ENCODE measurements around the gene VEGFC. TPM values are rescaled to one million over a fixed set of nuclear protein-coding genes. Genes with fewer than 3 reads are reported as not detected.

VEGFC gene
- total and polyA plus RNA-seq, 12 donors = 5.4 to 14.4 (median 8.7) TPM

DNA sequence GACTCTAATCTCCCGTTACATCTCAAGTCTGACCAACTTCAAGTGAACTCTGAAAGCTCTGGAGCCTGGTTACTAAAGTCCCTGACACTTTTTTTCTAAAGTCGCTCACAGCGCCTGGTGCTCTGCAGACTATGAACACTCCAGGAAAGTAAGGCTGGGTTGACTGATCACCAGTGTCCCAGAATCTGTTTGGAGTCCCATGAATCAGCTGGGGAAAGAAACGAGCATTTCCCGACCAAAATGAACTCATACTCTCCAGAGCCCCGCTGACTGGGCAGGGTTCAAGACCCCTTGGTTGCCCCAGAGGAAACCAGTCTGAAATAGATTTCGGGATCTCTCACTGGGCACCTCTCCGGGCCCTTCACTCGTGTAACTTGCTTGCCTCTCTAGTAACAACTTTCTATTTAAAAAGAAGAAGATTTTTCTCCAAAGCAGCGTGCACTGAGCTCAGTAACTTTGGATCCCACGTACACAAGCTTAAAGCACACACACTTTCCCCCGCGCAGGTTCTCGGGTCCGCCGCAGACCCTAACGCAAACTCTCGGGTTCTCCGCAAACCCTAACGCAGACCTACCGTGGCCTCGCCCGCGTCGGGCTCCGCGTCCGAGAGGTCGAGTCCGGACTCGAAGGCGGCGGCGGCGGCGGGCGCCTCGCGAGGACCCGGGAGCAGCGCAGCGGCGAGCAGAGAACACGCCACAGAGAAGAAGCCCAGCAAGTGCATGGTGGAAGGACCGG is 964 bp downstream of the VEGFC start:
- peaks cover 0 to 9% (median 0%) of the 10 kb centered on the region in 9 donors for H3K4me1 ChIP-seq
- intact Hi-C loops (cut with DNase I) = loop anchor here in 9 of 10 donors (2.0 to 10.0 kb wide), 10 partner anchors 224 to 414 kb away; no protein-coding TSS in a partner anchor

GRCh38 chr4:176790398-176790797 is 2.3 kb downstream of the VEGFC start:
- ATAC-seq (no peak), DNase-seq (no peak)
- intact Hi-C loops (cut with DNase I) = loop anchor here in 9 of 10 donors (2.0 to 10.0 kb wide), 9 partner anchors 223 to 413 kb away; no protein-coding TSS in a partner anchor
- Histone ChIP-seq H3K27me3 (peaks cover 0 to 49% (median 0%) of the 10 kb centered on the region in 7 donors), H3K9me3 (no peaks in the 10 kb centered on the region), H3K4me1 (peaks cover 0 to 9% (median 0%) of the 10 kb centered on the region in 9 donors), H3K27ac (peak overlapping the region in 5 of 10 donors; percentile 83 to 89 (median 87)), H3K4me3 (peak overlapping the region in 9 of 10 donors; percentile 63 to 80 (median 76)), H3K36me3 (no peaks in the 10 kb centered on the region)
- 79 to 90% methylated on average over 4 of the region's 4 CpGs for WGBS, 2 donors
- no peak for TF ChIP-seq CTCF (IDR thresholded peaks at IDR 0.05)

More for the DNA sequence above, 964 bp downstream of the VEGFC start:
- peak; percentile 6 to 16 for DNase-seq
- WGBS, 2 donors = 1 to 2% methylated on average over 41 to 45 of the region's 45 CpGs
- Histone ChIP-seq H3K27me3 (peaks cover 0 to 49% (median 0%) of the 10 kb centered on the region in 7 donors), H3K4me3 (peak overlapping the region; percentile 58 to 80 (median 76)), H3K9me3 (no peaks in the 10 kb centered on the region), H3K27ac (peak overlapping the region; percentile 60 to 89 (median 84)), H3K36me3 (no peaks in the 10 kb centered on the region)
- no peak for TF ChIP-seq CTCF (IDR thresholded peaks at IDR 0.05)
- ATAC-seq = peak in 6 of 8 donors; percentile 3 to 51 (median 18)

DNA sequence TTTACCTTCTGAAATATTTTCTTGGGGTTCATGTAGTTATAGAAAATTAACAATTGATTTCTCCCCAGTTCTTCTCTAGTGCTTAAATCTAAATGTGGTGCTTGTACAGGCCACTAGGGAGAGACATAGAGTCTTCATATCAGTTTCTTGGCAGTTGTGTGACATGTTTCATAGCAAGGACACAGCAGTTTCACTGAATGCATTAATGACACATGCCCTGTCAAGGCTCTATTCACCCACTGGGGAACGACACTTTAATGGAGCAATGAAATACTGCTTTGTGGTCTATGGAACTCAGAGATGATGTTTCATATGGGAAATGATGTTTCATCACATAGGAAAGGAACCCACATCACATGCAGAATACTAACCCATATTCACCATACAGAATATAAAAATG is 2.8 kb downstream of the VEGFC start:
- Histone ChIP-seq H3K27ac (peak overlapping the region in 5 of 10 donors; percentile 83 to 89 (median 87)), H3K9me3 (no peaks in the 10 kb centered on the region), H3K27me3 (peaks cover 0 to 49% (median 0%) of the 10 kb centered on the region in 7 donors), H3K36me3 (no peaks in the 10 kb centered on the region), H3K4me3 (peak overlapping the region in 8 of 10 donors; percentile 63 to 80 (median 76)), H3K4me1 (peaks cover 0 to 9% (median 0%) of the 10 kb centered on the region in 9 donors)
- WGBS, 2 donors = 3 to 7% methylated on average over 1 of the region's 1 CpG
- intact Hi-C loops (cut with DNase I) = loop anchor here in 9 of 10 donors (2.0 to 10.0 kb wide), 10 partner anchors 65 to 413 kb away; no protein-coding TSS in a partner anchor
- DNase-seq (peak in 1 of 2 donors; percentile 13), ATAC-seq (peak in 5 of 8 donors; percentile 27 to 53 (median 47))
- peak; percentile 30 to 77 (median 66) for TF ChIP-seq CTCF (IDR thresholded peaks at IDR 0.05)

DNA sequence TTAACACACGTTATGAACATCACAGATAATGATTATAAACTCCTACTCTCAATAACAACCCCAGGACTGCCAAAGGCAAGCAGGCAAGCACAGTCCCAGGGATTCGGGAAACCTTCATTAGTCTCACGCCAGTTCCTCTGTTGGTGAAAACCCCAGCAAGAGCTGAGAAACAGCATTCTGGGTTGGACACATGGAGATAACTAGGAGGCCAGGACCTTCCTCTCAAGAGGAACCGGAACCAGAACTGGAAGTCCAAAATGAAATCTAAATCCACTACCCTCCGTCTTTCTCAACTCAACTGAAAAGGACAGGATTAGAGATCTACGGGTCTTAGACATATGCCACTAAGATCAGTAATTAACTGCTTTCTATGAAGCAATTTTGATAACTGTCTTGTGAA is 3.8 kb downstream of the VEGFC start:
- H3K4me3 ChIP-seq = peak overlapping the region in 8 of 10 donors; percentile 3 to 80 (median 73)

More for the DNA sequence above, 3.8 kb downstream of the VEGFC start:
- H3K9me3 ChIP-seq = no peaks in the 10 kb centered on the region
- no peak for DNase-seq
- peaks cover 0 to 42% (median 0%) of the 10 kb centered on the region in 7 donors for H3K27me3 ChIP-seq
- WGBS, 2 donors = 81 to 91% methylated on average over 6 of the region's 6 CpGs
- H3K4me1 ChIP-seq = peaks cover 0 to 9% (median 0%) of the 10 kb centered on the region in 9 donors
- TF ChIP-seq CTCF (IDR thresholded peaks at IDR 0.05) = no peak
- ATAC-seq = peak in 2 of 8 donors; percentile 5 to 17
- peak overlapping the region in 6 of 10 donors; percentile 34 to 88 (median 71) for H3K27ac ChIP-seq
- intact Hi-C loops (cut with DNase I) = loop anchor here in 4 of 10 donors (2.0 to 10.0 kb wide), 3 partner anchors 64 to 407 kb away; no protein-coding TSS in a partner anchor
- no peaks in the 10 kb centered on the region for H3K36me3 ChIP-seq
